ENCODE results near the gene CNIH2.

DNA sequence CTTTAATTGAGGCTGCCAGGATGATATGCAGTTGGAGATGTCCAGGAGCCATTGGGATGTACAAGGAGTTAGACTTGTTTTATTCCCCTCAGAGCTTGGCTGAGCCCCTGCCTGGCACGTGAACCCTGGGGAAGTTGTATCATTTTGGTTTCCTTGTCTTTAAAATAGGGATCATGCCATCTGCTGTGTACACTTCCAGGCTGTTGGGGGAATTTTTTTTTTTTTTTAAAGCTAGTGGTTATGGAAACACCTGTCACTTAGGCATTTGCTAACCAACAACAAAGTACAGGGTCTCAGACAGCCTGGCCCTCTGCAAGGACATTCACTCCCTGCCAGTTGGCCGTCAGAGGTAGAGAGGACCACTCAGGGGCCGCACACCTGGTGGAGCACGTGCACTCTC lies 18.0 kb upstream of the CNIH2 start:
- TF ChIP-seq, protein P1, sequence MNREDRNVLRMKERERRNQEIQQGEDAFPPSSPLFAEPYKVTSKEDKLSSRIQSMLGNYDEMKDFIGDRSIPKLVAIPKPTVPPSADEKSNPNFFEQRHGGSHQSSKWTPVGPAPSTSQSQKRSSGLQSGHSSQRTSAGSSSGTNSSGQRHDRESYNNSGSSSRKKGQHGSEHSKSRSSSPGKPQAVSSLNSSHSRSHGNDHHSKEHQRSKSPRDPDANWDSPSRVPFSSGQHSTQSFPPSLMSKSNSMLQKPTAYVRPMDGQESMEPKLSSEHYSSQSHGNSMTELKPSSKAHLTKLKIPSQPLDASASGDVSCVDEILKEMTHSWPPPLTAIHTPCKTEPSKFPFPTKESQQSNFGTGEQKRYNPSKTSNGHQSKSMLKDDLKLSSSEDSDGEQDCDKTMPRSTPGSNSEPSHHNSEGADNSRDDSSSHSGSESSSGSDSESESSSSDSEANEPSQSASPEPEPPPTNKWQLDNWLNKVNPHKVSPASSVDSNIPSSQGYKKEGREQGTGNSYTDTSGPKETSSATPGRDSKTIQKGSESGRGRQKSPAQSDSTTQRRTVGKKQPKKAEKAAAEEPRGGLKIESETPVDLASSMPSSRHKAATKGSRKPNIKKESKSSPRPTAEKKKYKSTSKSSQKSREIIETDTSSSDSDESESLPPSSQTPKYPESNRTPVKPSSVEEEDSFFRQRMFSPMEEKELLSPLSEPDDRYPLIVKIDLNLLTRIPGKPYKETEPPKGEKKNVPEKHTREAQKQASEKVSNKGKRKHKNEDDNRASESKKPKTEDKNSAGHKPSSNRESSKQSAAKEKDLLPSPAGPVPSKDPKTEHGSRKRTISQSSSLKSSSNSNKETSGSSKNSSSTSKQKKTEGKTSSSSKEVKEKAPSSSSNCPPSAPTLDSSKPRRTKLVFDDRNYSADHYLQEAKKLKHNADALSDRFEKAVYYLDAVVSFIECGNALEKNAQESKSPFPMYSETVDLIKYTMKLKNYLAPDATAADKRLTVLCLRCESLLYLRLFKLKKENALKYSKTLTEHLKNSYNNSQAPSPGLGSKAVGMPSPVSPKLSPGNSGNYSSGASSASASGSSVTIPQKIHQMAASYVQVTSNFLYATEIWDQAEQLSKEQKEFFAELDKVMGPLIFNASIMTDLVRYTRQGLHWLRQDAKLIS (CRISPR knock-in tag; IDR thresholded peaks at IDR 0.05; ENCODE audit: borderline replicate concordance): no peak
- TF ChIP-seq, protein P2, sequence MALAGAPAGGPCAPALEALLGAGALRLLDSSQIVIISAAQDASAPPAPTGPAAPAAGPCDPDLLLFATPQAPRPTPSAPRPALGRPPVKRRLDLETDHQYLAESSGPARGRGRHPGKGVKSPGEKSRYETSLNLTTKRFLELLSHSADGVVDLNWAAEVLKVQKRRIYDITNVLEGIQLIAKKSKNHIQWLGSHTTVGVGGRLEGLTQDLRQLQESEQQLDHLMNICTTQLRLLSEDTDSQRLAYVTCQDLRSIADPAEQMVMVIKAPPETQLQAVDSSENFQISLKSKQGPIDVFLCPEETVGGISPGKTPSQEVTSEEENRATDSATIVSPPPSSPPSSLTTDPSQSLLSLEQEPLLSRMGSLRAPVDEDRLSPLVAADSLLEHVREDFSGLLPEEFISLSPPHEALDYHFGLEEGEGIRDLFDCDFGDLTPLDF (CRISPR knock-in tag; IDR thresholded peaks at IDR 0.05): no peak
- TF ChIP-seq, protein P3, sequence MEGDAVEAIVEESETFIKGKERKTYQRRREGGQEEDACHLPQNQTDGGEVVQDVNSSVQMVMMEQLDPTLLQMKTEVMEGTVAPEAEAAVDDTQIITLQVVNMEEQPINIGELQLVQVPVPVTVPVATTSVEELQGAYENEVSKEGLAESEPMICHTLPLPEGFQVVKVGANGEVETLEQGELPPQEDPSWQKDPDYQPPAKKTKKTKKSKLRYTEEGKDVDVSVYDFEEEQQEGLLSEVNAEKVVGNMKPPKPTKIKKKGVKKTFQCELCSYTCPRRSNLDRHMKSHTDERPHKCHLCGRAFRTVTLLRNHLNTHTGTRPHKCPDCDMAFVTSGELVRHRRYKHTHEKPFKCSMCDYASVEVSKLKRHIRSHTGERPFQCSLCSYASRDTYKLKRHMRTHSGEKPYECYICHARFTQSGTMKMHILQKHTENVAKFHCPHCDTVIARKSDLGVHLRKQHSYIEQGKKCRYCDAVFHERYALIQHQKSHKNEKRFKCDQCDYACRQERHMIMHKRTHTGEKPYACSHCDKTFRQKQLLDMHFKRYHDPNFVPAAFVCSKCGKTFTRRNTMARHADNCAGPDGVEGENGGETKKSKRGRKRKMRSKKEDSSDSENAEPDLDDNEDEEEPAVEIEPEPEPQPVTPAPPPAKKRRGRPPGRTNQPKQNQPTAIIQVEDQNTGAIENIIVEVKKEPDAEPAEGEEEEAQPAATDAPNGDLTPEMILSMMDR (IDR thresholded peaks at IDR 0.05): no peak
- TF ChIP-seq MYBL2 (CRISPR knock-in tag; IDR thresholded peaks at IDR 0.05): no peak
- TF ChIP-seq, protein P4, sequence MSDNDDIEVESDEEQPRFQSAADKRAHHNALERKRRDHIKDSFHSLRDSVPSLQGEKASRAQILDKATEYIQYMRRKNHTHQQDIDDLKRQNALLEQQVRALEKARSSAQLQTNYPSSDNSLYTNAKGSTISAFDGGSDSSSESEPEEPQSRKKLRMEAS (CRISPR knock-in tag; IDR thresholded peaks at IDR 0.05): no peak
- TF ChIP-seq JUN (CRISPR knock-in tag; IDR thresholded peaks at IDR 0.05): no peak

Measured in WTC11 (cell line).